H9 (cell line): ENCODE results near the gene GLYATL1B. TPM values are rescaled to one million over a fixed set of nuclear protein-coding genes. Genes with fewer than 3 reads are reported as not detected.

Source experiments
- DNase-seq: peaks from one replicate; pipeline ENCODE4 v3.0.0-alpha.2; 2017
- H2AFZ ChIP-seq: one replicate; pipeline ENCODE4 v1.6.1; 2013; ENCODE audit warnings: mild to moderate bottlenecking, low read length, control low read depth, moderate library complexity
- H2AK5ac ChIP-seq: 2 replicates; pipeline ENCODE4 v1.6.1; 2013; ENCODE audit warnings: low read length, control low read depth, mixed read lengths; ENCODE audit not compliant: insufficient read length
- H2BK120ac ChIP-seq: one replicate; pipeline ENCODE4 v1.6.1; 2013; ENCODE audit warnings: low read depth, mild to moderate bottlenecking, low read length, control low read depth, inconsistent platforms; ENCODE audit not compliant: poor library complexity, severe bottlenecking
- H2BK12ac ChIP-seq: 2 replicates; pipeline ENCODE4 v1.6.1; 2013; ENCODE audit warnings: low read length, control low read depth, mixed read lengths, low read depth; ENCODE audit not compliant: insufficient read length
- H2BK15ac ChIP-seq: 2 replicates; pipeline ENCODE4 v1.6.1; 2013; ENCODE audit warnings: low read depth, low read length, control low read depth
- H2BK20ac ChIP-seq: one replicate; pipeline ENCODE4 v1.6.1; 2013; ENCODE audit warnings: low read depth, mild to moderate bottlenecking, low read length, control low read depth, inconsistent platforms; ENCODE audit not compliant: poor library complexity, severe bottlenecking
- H2BK5ac ChIP-seq: 2 replicates; pipeline ENCODE4 v1.6.1; 2013; ENCODE audit warnings: low read length, control low read depth, mixed read lengths; ENCODE audit not compliant: insufficient read length
- H3K14ac ChIP-seq: 2 replicates; pipeline ENCODE4 v1.6.1; 2013; ENCODE audit warnings: low read length, control low read depth; ENCODE audit not compliant: insufficient read depth
- H3K18ac ChIP-seq: 2 replicates; pipeline ENCODE4 v1.6.1; 2013; ENCODE audit warnings: low read depth, mild to moderate bottlenecking, mixed read lengths, low read length, control low read depth; ENCODE audit not compliant: insufficient read length
- H3K23ac ChIP-seq: 2 replicates; pipeline ENCODE4 v1.6.1; 2013; ENCODE audit warnings: low read length, control low read depth, mixed read lengths, low read depth; ENCODE audit not compliant: insufficient read length
- H3K23me2 ChIP-seq: 2 replicates; pipeline ENCODE4 v1.6.1; 2013; ENCODE audit warnings: low read depth, mild to moderate bottlenecking, mixed read lengths, low read length, control low read depth; ENCODE audit not compliant: insufficient read length, poor library complexity, severe bottlenecking
- H3K27ac ChIP-seq: 2 replicates; pipeline ENCODE4 v1.5.1; 2013; ENCODE audit warnings: low read length, control low read depth, mixed read lengths, low read depth; ENCODE audit not compliant: insufficient read length
- H3K27me3 ChIP-seq: 2 replicates; pipeline ENCODE4 v1.6.1; 2013; ENCODE audit warnings: low read length, control low read depth, inconsistent platforms; ENCODE audit not compliant: insufficient read depth
- H3K4ac ChIP-seq: 2 replicates; pipeline ENCODE4 v1.6.1; 2013; ENCODE audit warnings: low read depth, mild to moderate bottlenecking, control low read depth, inconsistent platforms, low read length, moderate library complexity
- H3K4me1 ChIP-seq: 2 replicates; pipeline ENCODE4 v1.6.1; 2013; ENCODE audit warnings: low read length, control low read depth, inconsistent platforms; ENCODE audit not compliant: insufficient read depth
- H3K4me2 ChIP-seq: 2 replicates; pipeline ENCODE4 v1.6.1; 2013; ENCODE audit warnings: low read length, control low read depth, mixed read lengths; ENCODE audit not compliant: insufficient read length, insufficient read depth
- H3K56ac ChIP-seq: 2 replicates; pipeline ENCODE4 v1.6.1; 2013; ENCODE audit warnings: low read depth, mild to moderate bottlenecking, mixed read lengths, low read length, control low read depth; ENCODE audit not compliant: insufficient read length
- H3K79me1 ChIP-seq: 2 replicates; pipeline ENCODE4 v1.6.1; 2013; ENCODE audit warnings: low read depth, mild to moderate bottlenecking, moderate library complexity, low read length, control low read depth, inconsistent platforms; ENCODE audit not compliant: insufficient read depth, poor library complexity, severe bottlenecking
- H3K79me2 ChIP-seq: 2 replicates; pipeline ENCODE4 v1.6.1; 2013; ENCODE audit warnings: low read length, control low read depth, inconsistent platforms; ENCODE audit not compliant: insufficient read depth
- H3K9ac ChIP-seq: 2 replicates; pipeline ENCODE4 v1.6.1; 2013; ENCODE audit warnings: low read length, control low read depth, mixed read lengths; ENCODE audit not compliant: insufficient read length; ENCODE audit errors: extremely low read depth
- H3K9me3 ChIP-seq: one replicate; pipeline ENCODE4 v1.6.1; 2013; ENCODE audit warnings: low read depth, low read length, inconsistent platforms; ENCODE audit not compliant: control insufficient read depth
- H3T11ph ChIP-seq: one replicate; pipeline ENCODE4 v1.6.1; 2013; ENCODE audit warnings: mild to moderate bottlenecking, low read length, control low read depth, inconsistent platforms
- H4K20me1 ChIP-seq: one replicate; pipeline ENCODE4 v1.6.1; 2013; ENCODE audit not compliant: control insufficient read depth, insufficient read length, insufficient read depth
- H4K5ac ChIP-seq: 2 replicates; pipeline ENCODE4 v1.6.1; 2013; ENCODE audit warnings: low read depth, mild to moderate bottlenecking, mixed read lengths, low read length, control low read depth; ENCODE audit not compliant: insufficient read length
- H4K8ac ChIP-seq: replicated peaks from 2 replicates; pipeline ENCODE4 v1.6.1; 2013; ENCODE audit warnings: low read length, control low read depth, mixed read lengths, low read depth; ENCODE audit not compliant: insufficient read length
- H4K91ac ChIP-seq: 2 replicates; pipeline ENCODE4 v1.6.1; 2013; ENCODE audit warnings: low read depth, mild to moderate bottlenecking, moderate library complexity, mixed read lengths, low read length, control low read depth; ENCODE audit not compliant: insufficient read length
- H3K27ac Mint-ChIP-seq, 3 experiments: 2 replicates in 2 of 3; 3 replicates in 1 of 3; pipeline ENCODE4 v1.8.0; 2020 to 2021; ENCODE audit warnings: mixed read lengths in 3 of 3, mild to moderate bottlenecking in 1 of 3, moderate library complexity in 1 of 3
- H3K27me3 Mint-ChIP-seq: 2 replicates; pipeline ENCODE4 v1.8.0; 2021; ENCODE audit warnings: low read depth, mild to moderate bottlenecking, moderate library complexity, mixed read lengths
- H3K36me3 Mint-ChIP-seq, 3 experiments: 2 replicates in 2 of 3; 3 replicates in 1 of 3; pipeline ENCODE4 v1.8.0; 2020 to 2021; ENCODE audit warnings: low read depth in 3 of 3, mixed read lengths in 3 of 3; ENCODE audit not compliant: insufficient read depth in 1 of 3
- H3K4me1 Mint-ChIP-seq, 2 experiments: 2 replicates each; pipeline ENCODE4 v1.8.0; 2020; ENCODE audit warnings: mixed read lengths in 2 of 2
- H3K4me3 Mint-ChIP-seq, 2 experiments: 2 replicates in 1 of 2; 3 replicates in 1 of 2; pipeline ENCODE4 v1.8.0; 2020 to 2021; ENCODE audit warnings: mild to moderate bottlenecking in 2 of 2, mixed read lengths in 2 of 2, moderate library complexity in 1 of 2
- H3K9me3 Mint-ChIP-seq, 2 experiments: 2 replicates in 1 of 2; 3 replicates in 1 of 2; pipeline ENCODE4 v1.8.0; 2020; ENCODE audit warnings: mild to moderate bottlenecking in 2 of 2, mixed read lengths in 2 of 2, moderate library complexity in 1 of 2
- WGBS: extraction: QIAGEN DNeasy Blood & Tissue Kit; methylation state at CpG from one replicate; pipeline ENCODE4 v1.1.7; 2013; ENCODE audit warnings: missing lambda C conversion rate, low lambda C conversion rate, mixed read lengths; ENCODE audit not compliant: insufficient read length; ENCODE audit errors: extremely low coverage; 5-methylcytosine and 5-hydroxymethylcytosine counted together
- total RNA-seq: library from RNA; stranded (reverse); gene quantifications from 2 replicates; pipeline ENCODE4 v1.2.1, GENCODE V29; 2021
- TF ChIP-seq, protein P1 (sequence below): fragments of 200-600 bp; sonication (generic); conservative IDR thresholded peaks from 3 replicates; pipeline ENCODE4 v1.8.0; 2021; ENCODE audit warnings: antibody characterized with exemption, mild to moderate bottlenecking

GLYATL1B gene
- total RNA-seq, 1 experiment from 2014 or later = not detected

DNA sequence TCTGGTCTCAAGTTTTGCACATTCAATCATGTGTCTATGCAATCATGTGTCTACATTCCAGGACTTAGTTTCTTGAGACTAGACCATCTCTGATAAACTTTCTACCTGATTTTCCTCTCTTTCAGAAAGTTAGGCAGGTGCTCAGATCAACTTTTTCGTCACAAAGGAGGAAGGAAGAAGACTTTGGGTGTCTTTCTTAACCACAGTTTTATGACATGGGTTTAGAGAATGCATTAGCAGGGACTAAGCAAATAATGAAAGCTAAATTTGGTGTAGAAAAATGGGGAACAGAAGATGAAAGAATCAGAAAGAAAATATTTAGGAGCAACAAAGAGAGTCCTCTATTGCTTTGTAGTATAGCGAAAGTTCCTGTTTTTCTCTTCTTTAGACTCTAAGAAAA is 7.7 kb upstream of the GLYATL1B start:
- no peak overlapping the region for H2BK15ac ChIP-seq
- H2AFZ ChIP-seq = no peak overlapping the region
- no peak overlapping the region for H3K18ac ChIP-seq
- H3K4me1 ChIP-seq = no peaks in the 10 kb centered on the region
- DNase-seq = no peak
- H3K9ac ChIP-seq = no peak overlapping the region
- H3K9me3 Mint-ChIP-seq = peaks cover 8 to 10% of the 10 kb centered on the region in 2 experiments; a peak in 4 of 5 replicates
- H3K27ac Mint-ChIP-seq = no peak overlapping the region
- no peaks in the 10 kb centered on the region for H3K36me3 Mint-ChIP-seq
- H2BK120ac ChIP-seq = no peak overlapping the region
- no peak overlapping the region for H4K8ac ChIP-seq
- no peak overlapping the region for H3K23ac ChIP-seq
- no peaks in the 10 kb centered on the region for H4K20me1 ChIP-seq
- no peaks in the 10 kb centered on the region for H3K27me3 ChIP-seq
- H4K91ac ChIP-seq = no peak overlapping the region
- H2AK5ac ChIP-seq = no peak overlapping the region
- H3K4me3 Mint-ChIP-seq = no peak overlapping the region
- TF ChIP-seq, protein P1, sequence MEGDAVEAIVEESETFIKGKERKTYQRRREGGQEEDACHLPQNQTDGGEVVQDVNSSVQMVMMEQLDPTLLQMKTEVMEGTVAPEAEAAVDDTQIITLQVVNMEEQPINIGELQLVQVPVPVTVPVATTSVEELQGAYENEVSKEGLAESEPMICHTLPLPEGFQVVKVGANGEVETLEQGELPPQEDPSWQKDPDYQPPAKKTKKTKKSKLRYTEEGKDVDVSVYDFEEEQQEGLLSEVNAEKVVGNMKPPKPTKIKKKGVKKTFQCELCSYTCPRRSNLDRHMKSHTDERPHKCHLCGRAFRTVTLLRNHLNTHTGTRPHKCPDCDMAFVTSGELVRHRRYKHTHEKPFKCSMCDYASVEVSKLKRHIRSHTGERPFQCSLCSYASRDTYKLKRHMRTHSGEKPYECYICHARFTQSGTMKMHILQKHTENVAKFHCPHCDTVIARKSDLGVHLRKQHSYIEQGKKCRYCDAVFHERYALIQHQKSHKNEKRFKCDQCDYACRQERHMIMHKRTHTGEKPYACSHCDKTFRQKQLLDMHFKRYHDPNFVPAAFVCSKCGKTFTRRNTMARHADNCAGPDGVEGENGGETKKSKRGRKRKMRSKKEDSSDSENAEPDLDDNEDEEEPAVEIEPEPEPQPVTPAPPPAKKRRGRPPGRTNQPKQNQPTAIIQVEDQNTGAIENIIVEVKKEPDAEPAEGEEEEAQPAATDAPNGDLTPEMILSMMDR = no peak
- no peak overlapping the region for H3T11ph ChIP-seq
- no CpG with 5 or more reads among the region's 2 CpGs for WGBS
- 0 out of 2 replicates have a peak, but pooled peaks cover 2% of the 10 kb centered on the region for H3K79me2 ChIP-seq
- no peak overlapping the region for H3K14ac ChIP-seq
- H2BK5ac ChIP-seq = no peak overlapping the region
- no peak overlapping the region for H2BK20ac ChIP-seq
- H2BK12ac ChIP-seq = no peak overlapping the region
- no peaks in the 10 kb centered on the region for H3K9me3 ChIP-seq
- no peaks in the 10 kb centered on the region for H3K79me1 ChIP-seq
- no peak overlapping the region for H3K4me2 ChIP-seq
- H3K27ac ChIP-seq = no peak overlapping the region
- no peaks in the 10 kb centered on the region; the same call in none of the 2 replicates for H3K27me3 Mint-ChIP-seq
- no peak overlapping the region for H4K5ac ChIP-seq
- H3K4ac ChIP-seq = no peak overlapping the region
- peaks cover 5 to 9% of the 10 kb centered on the region in 2 experiments for H3K4me1 Mint-ChIP-seq
- H3K23me2 ChIP-seq = no peaks in the 10 kb centered on the region
- no peak overlapping the region for H3K56ac ChIP-seq
